Activated CD8-positive, alpha-beta memory T cell treated with anti-CD3 and anti-CD28 coated beads for 24 hours (primary cell): Measurements from ENCODE around the gene ZNF18.
"Not testable (repeated sequence)": the region's sequence is repeated elsewhere in the genome, so short reads cannot be mapped to it uniquely, and the experiment has no call there.

Source experiments
- DNase-seq: peaks from one replicate; pipeline ENCODE4 v3.0.0-alpha.2; 2020

Gene ZNF18

DNA sequence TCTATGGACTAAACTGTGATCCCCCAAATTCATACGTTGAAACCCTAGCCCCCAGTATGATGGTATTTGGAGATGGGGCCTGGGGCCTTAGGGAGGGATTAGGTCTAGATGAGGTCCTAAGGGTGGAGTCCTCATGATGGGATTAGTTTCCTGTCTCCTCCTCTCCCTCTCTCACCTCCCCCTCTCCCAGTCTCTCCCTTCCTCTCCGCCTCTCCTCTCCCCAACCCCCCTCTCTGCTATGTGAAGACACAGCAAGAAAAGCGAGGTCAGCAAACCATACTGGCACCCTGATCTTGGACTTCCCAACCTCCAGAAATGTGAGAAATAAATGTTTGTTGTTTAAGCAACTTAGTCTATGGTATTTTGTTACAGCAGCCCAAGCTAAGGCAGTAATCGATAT lies 15.4 kb downstream of the ZNF18 start:
- no peak for DNase-seq

DNA sequence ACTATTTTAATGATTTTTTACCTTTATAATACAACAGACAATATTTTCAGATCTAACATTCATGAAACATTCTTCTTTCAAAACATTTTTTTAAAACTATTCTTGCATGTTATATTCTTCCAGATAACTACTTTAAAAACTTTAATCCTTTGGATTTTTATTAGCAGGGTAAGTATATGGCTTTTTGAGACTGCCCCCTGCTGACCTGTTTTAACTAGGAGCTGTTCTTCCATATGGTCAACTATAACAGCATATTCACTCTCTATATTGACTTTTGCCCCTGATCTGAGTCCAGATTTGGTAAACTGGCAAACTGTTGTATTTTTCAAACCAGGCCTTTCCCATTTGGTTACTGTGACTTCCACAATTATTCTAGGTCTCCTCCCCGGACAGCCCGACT lies 16.5 kb downstream of the ZNF18 start:
- no peak for DNase-seq

DNA sequence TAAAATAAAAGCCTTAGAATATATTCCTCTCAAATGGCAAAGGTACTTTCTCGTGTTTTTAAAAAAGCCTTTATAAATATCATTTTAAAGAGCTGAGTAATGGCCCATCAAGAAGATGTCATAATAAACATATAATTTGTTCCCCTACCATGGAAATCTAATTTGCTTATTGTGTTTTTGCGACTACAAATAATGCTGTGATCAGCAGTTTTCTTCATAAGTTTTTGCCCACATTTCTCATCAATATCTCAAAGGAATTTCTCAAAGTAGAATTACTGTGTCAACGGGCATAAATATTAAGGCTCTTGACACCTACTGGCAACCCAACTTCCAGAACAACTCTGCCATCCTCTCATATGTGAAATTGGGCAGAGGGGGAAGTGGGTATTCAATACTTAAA lies 17.5 kb downstream of the ZNF18 start:
- no peak for DNase-seq

DNA sequence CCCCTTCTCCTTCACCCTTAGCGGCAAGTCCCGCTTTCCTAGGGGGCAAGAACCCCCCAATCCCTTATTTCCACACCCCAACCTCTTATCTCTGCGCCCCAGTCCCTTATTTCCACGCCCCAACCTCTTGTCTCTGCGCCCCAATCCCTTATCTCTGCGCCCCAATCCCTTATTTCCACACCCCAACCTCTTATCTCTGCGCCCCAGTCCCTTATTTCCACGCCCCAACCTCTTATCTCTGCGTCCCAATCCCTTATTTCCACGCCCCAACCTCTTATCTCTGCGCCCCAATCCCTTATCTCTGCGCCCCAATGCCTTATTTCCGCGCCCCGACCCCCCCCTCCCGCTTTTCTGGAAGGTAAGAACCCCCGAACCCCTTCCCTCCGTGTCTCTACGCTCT lies 24.5 kb downstream of the ZNF18 start:
- DNase-seq: not testable (repeated sequence)

DNA sequence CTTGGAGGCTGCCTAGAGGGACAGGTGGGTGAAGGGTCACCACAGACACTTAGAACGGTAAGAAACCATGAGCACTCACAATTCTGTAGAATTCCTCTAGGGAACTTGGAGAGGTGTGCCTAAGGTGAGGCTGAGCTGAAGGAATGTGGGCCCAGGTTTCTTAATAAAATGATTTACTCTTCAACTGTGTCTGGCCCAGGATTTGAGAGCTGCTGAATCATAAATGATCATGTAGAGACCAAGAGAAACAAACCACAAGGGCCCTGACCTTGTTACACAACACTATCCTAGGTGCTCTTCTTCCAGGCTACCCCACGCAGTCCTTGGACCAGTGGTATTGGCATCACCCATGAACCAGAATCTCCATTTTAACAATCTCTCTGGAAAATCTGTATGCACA lies 27.7 kb downstream of the ZNF18 start:
- DNase-seq: no peak

DNA sequence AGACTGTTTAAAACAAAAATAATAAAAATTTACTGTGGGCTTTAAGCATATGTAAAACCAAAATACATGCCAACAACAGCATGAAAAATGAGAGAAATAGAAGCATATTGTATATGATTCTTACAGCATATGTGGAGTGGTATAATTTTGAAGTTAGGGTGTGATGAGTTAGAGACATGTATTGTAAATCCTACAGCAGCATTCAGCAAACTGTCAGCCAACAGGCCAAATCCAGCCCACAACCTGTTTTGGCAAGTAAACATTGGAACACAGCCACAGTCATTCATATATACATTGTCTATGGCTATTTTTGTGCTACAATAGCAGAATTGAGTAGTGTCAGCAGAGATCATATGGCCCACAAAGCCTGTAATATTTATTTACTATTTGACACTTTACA lies 42.3 kb downstream of the ZNF18 start:
- DNase-seq: no peak

DNA sequence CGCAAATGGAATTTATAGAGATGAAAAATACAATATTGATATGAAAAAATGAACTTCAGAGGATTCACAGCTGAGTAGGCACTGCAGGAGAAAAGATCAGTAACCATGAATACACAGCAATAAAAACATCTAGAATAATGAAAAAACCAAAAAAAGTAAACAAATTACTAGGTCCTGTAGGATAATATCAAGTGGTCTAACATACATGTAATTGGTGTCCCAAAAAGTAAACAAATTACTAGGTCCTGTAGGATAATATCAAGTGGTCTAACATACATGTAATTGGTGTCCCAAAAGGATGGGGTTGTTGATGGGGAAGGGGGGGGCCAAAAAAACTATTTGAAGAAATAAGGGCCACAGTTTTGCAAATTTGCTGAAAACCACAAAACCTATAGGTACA lies 43.4 kb downstream of the ZNF18 start:
- no peak for DNase-seq

DNA sequence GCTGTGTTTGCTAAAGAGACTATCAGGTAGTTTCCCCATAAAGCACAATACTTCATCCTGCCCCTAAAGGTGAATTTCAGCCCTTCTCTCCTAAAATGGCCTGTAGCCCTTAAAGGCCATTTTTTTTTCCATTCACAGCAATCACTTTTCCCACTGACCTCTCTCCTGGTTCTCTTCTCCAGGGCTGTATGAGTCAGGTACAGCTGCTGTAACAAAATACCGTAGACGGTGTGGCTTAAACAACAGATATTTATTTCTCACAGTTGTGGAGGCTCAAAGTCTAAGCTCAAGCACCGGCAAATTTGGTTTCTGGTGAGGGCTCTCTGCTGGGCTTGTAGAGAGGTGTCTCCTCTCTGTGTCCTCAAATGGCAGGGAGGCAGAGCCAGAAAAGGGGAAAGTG lies 44.7 kb downstream of the ZNF18 start:
- DNase-seq: no peak

DNA sequence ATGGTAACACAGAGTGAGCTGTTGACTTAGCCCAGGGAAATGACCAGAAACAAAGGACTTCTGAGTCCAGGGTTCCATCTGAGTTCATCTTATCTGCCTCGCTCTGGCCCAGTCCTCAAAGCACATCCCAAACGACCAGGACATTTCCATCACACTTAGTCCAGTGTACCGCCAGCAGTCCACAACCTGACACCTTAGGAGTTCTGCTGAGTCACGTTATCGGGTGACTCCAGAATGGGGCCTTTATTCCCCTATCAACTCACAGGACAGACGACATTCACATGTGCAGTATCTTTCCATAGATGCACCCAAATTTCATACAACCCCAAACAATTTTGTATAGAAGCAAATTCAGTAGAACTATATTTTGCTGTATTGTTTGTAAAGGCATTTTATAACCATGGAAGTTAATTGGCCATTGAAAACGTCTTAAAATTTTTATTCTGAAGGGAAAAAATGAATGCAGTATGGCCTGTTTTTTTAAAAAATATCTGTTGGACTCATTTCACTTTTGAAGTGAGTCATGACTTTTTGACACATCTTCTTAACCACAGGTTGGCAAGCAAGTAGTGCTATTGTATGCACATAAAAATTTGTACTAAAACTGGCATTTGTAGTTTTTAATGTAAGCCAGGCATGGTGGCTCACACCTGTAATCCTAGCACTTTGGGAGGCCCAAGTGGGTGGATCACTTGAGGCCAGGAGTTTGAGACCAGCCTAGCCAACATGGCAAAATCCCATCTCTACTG lies 46.3 kb downstream of the ZNF18 start:
- DNase-seq: no peak

DNA sequence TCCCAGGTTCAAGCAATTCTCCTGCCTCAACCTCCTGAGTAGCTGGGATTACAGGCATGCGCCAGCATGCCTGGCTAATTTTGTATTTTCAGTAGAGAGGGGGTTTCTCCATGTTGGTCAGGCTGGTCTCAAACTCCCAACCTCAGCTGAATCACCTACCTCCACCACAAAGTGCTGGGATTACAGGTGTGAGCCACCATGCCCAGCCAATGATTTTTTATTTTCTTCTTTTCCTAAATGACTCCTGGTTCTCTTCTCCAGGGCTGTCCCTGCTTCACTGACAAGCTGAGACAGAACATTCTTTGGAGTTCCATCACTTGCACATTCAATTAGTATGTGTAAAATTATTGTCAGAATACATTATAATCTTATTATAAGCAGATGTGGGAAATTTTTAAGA lies 47.7 kb downstream of the ZNF18 start:
- DNase-seq: not testable (repeated sequence)

DNA sequence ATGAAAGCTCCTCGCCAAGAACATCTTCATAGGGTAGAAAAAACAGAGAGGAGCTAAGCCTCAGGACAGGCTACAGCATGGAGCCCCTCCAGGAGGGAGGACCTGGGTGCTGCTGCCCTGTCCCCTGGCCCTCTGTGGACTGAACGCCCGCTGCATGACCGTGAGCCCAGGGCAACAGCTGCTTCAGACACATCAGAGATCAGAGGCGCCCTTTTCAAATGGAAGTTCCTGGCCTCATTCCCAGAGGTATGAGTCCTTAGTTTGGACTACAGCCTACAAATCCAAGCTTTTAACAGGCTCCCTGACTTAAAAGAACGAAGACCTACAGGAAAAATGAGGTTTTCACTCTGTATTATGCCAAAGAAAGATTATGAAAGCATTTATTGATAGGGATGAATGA lies 48.5 kb downstream of the ZNF18 start:
- no peak for DNase-seq

DNA sequence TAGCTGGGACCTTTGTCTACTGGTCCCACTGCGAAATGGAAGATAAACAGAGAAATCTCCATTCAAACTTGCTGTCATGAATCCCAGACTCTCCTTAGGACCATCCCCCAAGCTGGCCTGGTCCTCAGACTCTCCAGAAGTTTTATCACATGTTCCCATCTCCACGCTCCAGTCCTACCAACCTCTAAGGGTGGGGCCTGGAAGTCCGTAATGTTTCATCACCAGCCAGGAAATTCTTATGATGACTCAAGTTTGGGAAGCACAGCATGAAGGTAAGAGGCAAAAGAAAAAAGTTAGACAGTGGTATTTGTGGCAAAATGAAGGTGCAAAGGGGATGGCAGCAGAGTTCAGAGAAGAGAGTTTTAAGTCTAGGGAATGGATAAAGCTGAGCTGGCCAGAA lies 52.7 kb downstream of the ZNF18 start:
- no peak for DNase-seq

DNA sequence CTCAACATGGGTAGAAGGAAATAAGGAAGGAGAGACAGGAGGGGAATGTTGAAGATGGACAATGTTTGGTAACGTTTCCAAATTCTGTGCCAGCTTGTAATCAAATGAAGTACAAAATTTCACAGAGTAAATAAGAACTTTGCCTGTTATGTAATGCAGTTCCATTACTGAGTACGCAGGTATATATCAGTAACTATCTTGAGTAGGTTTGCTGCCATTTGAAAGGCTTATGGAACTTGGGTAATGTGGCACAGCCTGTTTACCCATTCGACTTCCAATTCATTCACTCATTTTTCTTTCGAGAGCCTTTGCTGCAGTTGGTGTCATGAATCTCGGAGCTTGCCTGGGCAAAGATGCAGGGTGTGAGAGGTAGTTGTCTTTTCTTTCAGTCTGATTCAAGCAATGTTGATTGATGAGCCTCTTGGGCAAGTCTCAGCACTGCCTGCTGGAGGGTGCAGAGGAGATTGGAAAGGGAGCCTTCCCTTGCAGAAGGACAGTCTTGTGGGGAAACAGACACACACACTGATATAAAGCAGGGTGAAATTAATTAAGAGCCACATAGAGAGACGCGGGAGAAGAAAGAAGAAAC lies 53.4 kb downstream of the ZNF18 start:
- DNase-seq: no peak

DNA sequence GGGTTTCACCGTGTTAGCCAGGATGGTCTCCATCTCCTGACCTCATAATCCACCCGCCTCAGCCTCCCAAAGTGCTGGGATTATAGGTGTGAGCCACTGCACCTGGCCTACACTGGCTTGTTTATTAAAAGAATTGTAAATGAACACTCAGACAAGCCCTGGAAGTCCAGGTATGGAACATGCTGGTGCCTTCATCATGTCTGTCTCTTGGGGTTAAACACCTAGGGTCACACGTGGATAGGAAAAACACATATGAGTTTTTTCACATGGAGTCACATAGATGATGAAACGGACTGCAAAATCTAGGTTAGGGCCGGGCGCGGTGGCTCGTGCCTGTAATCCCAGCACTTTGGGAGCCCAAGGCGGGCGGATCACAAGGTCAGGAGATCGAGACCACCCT lies 54.2 kb downstream of the ZNF18 start:
- DNase-seq: not testable (repeated sequence)

DNA sequence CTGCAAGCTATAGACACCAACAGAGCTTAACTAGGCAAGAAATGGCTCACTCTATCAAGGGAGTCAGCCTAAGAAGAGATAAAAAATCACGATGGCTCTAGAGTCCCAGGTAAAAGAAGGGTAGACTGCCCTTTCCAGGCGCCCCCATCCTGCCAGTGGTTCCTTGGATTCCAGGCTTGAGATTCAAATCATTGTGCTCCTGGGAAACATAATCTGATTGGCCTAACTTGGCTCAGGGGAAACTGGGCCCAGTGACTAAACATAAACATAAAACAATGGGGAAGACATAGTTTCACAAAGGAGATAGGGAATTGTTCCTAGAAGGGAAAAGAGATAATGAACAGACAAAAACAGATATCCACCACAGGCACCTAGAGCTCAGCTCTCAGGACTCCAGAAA lies 56.4 kb downstream of the ZNF18 start:
- no peak for DNase-seq

DNA sequence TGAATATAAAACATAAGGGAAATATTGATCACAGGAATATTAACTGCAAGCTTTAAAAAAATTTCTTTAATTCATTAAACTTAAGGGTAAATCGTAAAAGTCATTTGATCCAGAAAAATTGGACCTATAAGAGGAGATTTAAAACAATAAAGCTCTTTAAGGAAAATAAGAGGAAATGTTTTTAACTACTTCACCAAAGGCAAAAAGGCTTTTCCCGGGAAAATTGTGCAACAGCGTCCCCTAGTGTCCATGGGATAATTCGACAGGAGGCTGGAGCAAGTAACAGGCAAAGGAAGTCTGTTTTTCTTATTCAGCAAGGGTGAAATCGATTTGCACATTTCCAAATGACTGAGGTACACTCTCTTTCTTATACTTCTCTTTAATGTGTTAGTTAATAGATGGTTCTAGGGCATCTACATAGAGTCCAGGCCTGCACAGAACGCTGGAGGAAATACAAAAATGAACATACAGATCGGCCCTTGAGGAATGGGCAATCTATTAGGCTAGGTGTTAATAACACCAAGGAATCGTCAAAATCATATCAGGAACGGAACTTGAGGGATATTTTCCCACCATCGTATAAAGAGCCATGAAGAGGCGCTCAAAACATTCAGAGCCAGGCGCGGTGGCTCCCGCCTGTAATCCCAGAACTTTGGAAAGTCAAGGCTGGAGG lies 61.4 kb downstream of the ZNF18 start:
- DNase-seq: no peak

DNA sequence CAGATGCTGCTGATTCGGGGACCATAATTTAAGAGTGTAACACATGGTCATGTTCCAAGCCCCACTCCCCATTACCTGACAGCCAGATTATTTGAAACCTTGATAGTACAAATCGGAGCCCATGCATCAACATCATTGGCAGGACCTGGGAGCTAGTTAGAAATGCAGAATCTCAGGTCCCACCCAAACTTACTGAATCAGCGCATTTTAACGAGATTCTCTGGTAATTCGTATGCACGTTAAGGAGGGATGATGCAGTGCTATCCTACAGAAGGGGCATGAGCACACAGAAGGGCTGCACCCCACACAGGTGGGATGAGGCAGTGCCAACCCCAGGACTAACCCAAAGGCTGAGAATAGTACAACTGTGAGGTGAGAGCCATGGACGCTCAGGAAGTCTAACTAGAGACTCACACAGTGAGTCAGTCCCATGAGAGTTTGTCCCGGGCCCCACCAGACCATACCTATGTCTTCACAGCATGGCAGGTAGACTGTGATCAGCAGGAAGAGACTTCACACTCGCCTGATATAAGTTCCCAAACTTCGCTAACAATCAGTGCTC lies 64.9 kb downstream of the ZNF18 start:
- DNase-seq: no peak

DNA sequence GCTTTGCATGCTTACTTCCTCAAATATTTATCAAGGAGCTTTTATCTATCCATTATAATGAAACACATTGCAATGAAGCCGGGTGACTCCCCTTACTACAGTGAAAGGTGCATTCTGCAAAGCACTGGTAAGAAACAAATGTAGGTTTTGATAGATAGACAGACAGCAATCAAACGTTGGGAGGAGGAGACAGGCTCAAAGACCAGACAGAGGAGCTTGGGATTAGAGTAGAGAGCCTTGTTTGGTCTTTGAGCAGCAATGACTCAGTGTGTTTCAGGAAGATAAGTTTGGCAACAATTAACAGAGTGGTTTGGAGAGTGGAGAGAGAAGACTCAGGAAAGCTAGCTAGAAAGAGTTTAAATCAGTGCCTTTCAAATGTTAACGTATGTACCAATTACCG lies 68.8 kb downstream of the ZNF18 start:
- no peak for DNase-seq
